Measurements from ENCODE around the gene GHITM. TPM values are rescaled to one million over a fixed set of nuclear protein-coding genes. Genes with fewer than 3 reads are reported as not detected.
A peak's percentile ranks its signal among the peaks of the same experiment; 100 is the strongest.
"Not testable (repeated sequence)": the region's sequence is repeated elsewhere in the genome, so short reads cannot be mapped to it uniquely, and the experiment has no call there.

Gene GHITM
- total RNA-seq, 1 donor from 2014 or later: 276 TPM

DNA sequence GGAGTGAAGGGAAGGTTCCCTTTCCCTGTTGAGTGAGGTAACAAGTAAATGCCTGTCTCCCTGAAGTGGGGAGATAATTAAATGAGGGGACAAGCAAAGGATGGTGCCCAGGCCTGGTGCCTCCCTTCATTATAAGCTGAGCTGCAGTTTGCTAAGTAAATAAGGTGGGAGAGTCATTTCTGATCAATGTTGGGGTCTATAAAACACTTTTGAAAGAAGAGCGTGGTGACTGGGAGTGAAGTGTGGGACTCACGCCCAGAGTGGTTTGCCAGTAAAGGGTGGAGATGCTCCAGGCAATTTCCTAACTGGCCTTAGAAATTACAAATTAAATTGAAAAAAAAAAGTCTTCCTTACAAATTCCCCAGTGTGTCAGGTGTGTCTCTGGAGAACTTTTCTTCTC, 24.7 kb downstream of the GHITM start:
- no peak overlapping the region for H3K4me3 ChIP-seq (ENCODE audit: low read depth, low read length)
- DNase-seq (ENCODE audit: low read depth): no peak
- H3K36me3 ChIP-seq (ENCODE audit: control insufficient read depth, insufficient read depth, low read length): no peaks in the 10 kb centered on the region
- no peaks in the 10 kb centered on the region for H3K27me3 ChIP-seq (ENCODE audit: control insufficient read depth, insufficient read depth, low read length)
- TF ChIP-seq, protein P1, sequence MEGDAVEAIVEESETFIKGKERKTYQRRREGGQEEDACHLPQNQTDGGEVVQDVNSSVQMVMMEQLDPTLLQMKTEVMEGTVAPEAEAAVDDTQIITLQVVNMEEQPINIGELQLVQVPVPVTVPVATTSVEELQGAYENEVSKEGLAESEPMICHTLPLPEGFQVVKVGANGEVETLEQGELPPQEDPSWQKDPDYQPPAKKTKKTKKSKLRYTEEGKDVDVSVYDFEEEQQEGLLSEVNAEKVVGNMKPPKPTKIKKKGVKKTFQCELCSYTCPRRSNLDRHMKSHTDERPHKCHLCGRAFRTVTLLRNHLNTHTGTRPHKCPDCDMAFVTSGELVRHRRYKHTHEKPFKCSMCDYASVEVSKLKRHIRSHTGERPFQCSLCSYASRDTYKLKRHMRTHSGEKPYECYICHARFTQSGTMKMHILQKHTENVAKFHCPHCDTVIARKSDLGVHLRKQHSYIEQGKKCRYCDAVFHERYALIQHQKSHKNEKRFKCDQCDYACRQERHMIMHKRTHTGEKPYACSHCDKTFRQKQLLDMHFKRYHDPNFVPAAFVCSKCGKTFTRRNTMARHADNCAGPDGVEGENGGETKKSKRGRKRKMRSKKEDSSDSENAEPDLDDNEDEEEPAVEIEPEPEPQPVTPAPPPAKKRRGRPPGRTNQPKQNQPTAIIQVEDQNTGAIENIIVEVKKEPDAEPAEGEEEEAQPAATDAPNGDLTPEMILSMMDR (IDR thresholded peaks at IDR 0.05; ENCODE audit: insufficient read depth, low read length, poor library complexity, severe bottlenecking): no peak

DNA sequence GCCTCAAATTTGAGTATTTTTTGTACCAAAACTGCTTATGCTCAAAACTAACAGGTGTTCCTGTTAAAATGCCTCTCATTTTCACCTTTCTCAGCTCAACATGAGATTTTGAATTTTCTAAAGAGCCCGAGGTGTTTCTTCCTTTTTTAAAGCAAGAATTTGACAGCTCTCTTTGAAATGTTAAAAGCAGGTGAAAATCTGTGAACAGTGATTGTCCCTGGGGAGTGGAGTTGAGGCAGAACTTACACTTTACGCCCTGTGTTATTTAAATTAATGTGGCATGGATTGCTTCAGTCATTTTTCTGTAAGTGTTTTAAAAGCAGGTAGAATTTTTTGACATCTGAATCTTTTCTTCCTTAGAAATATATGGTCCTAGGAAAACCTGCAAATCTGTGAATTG, 25.1 kb downstream of the GHITM start:
- no peaks in the 10 kb centered on the region for H3K36me3 ChIP-seq (ENCODE audit: control insufficient read depth, insufficient read depth, low read length)
- no peaks in the 10 kb centered on the region for H3K27me3 ChIP-seq (ENCODE audit: control insufficient read depth, insufficient read depth, low read length)
- H3K4me3 ChIP-seq (ENCODE audit: low read depth, low read length): no peak overlapping the region
- DNase-seq (ENCODE audit: low read depth): no peak
- TF ChIP-seq, protein P1 (IDR thresholded peaks at IDR 0.05; ENCODE audit: insufficient read depth, low read length, poor library complexity, severe bottlenecking): no peak

DNA sequence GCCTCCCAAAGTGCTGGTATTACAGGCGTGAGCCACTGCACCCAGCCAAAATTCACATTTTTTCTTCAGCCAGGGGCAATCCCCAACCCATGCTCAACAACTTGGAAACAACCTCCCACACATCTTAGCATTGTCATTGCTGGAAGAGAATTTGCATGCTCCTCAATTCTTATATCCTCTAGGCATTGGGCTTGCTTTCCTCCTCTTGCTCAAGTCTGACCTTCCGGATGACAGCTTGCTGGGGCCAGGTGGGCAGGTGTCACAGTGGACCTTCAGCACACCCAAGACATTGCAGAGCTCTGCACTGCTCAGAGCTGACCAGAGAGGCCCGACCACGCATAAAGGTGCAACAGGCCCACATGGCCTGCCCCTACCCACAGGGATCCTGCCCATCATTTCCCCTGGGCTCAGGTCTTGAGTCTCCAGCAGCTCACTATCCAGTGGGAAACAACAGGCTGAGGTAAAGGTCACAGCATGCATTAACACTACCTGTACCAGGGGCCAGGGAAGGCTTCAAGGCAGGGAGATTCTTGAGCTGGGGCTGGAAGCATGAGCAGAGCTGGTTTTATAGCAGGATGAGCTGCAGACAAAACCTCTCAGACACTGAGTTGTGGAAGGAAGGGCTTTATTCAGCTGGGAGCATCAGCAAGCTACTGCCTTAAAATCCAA, 27.4 kb downstream of the GHITM start:
- TF ChIP-seq, protein P1 (IDR thresholded peaks at IDR 0.05; ENCODE audit: insufficient read depth, low read length, poor library complexity, severe bottlenecking): no peak
- no peak for DNase-seq (ENCODE audit: low read depth)
- Histone ChIP-seq H3K27me3 (ENCODE audit: control insufficient read depth, insufficient read depth, low read length) (no peaks in the 10 kb centered on the region), H3K4me3 (ENCODE audit: low read depth, low read length) (no peak overlapping the region), H3K36me3 (ENCODE audit: control insufficient read depth, insufficient read depth, low read length) (no peaks in the 10 kb centered on the region)

- not testable (repeated sequence) for H3K36me3 ChIP-seq (ENCODE audit: control insufficient read depth, insufficient read depth, low read length); H3K4me3 ChIP-seq (ENCODE audit: low read depth, low read length); H3K27me3 ChIP-seq (ENCODE audit: control insufficient read depth, insufficient read depth, low read length); DNase-seq (ENCODE audit: low read depth)
Observed at GRCh38 chr10:84167289-84167653, 28.0 kb downstream of the GHITM start.

DNA sequence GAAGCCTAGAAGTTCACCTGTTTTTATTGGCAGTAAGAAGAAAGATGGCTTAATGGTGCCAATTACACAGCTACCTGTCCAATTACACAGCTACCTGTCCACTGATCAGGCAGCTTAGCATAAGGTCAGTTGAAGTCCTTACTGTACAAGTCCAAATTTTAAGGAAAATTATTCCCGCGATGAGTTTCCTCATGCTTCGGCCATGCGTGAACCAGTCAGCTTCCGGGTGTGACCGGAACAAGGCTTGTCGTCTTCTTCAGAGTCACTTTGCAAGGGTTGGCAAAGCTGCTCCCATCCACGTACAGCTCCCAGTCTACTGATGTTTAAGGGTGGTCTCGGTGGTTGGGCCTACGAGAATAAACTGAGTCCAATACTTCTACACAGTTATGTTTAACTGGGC, 29.1 kb downstream of the GHITM start:
- not testable (repeated sequence) for H3K36me3 ChIP-seq (ENCODE audit: control insufficient read depth, insufficient read depth, low read length); DNase-seq (ENCODE audit: low read depth); H3K27me3 ChIP-seq (ENCODE audit: control insufficient read depth, insufficient read depth, low read length); H3K4me3 ChIP-seq (ENCODE audit: low read depth, low read length)

- DNase-seq (ENCODE audit: low read depth); H3K36me3 ChIP-seq (ENCODE audit: control insufficient read depth, insufficient read depth, low read length); H3K27me3 ChIP-seq (ENCODE audit: control insufficient read depth, insufficient read depth, low read length): not testable (repeated sequence)
- peak overlapping the region; percentile 35 for H3K4me3 ChIP-seq (ENCODE audit: low read depth, low read length)
Observed at GRCh38 chr10:84171237-84171636, 31.9 kb downstream of the GHITM start.

GRCh38 chr10:84171700-84172466, 32.6 kb downstream of the GHITM start:
- not testable (repeated sequence) for DNase-seq (ENCODE audit: low read depth); H3K27me3 ChIP-seq (ENCODE audit: control insufficient read depth, insufficient read depth, low read length); H3K36me3 ChIP-seq (ENCODE audit: control insufficient read depth, insufficient read depth, low read length)
- H3K4me3 ChIP-seq (ENCODE audit: low read depth, low read length): peak overlapping the region; percentile 35
